ENCODE results near the gene LRRC72.

LRRC72 gene

GRCh38 chr7:16626388-16626787 lies 99.8 kb downstream of the LRRC72 start:
- no peak for DNase-seq (ENCODE audit: low read depth, low spot score)

- DNase-seq (ENCODE audit: low read depth, low spot score): no peak
Measured at GRCh38 chr7:16627236-16627635, 100.6 kb downstream of the LRRC72 start.

GRCh38 chr7:16630654-16631053 lies 104.0 kb downstream of the LRRC72 start:
- DNase-seq (ENCODE audit: low read depth, low spot score): no peak
